ENCODE data around the gene RNPEP.
A peak's percentile ranks its signal among the peaks of the same experiment; 100 is the strongest.
"Not testable (repeated sequence)": the region's sequence is repeated elsewhere in the genome, so short reads cannot be mapped to it uniquely, and the experiment has no call there.

The RNPEP gene

DNA sequence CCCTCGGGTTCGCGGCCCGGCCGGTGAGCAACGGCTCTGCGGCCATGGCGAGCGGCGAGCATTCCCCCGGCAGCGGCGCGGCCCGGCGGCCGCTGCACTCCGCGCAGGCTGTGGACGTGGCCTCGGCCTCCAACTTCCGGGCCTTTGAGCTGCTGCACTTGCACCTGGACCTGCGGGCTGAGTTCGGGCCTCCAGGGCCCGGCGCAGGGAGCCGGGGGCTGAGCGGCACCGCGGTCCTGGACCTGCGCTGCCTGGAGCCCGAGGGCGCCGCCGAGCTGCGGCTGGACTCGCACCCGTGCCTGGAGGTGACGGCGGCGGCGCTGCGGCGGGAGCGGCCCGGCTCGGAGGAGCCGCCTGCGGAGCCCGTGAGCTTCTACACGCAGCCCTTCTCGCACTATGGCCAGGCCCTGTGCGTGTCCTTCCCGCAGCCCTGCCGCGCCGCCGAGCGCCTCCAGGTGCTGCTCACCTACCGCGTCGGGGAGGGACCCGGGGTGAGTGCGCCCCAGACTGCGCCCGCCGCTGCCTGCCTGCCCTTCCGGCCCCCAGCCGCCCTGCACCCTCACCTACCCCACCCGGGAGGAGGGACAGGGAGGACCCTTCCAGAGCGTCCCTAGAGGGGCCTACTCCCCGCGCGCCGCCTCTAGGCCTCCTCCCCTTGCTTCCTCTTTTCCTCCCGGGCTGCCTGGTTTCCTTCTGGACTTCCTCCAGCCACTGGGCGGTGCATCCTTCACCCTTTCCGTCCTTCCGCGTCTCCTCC is at the start of gene RNPEP:
TSS of gene RNPEP (plus strand) at position 26 of the 757 bp plus-strand sequence. CDS start at position 45, 19 bp downstream.
- peak; percentile 8 to 47 (median 20) for DNase-seq (ENCODE audit: low read depth in 3 of 3)

DNA sequence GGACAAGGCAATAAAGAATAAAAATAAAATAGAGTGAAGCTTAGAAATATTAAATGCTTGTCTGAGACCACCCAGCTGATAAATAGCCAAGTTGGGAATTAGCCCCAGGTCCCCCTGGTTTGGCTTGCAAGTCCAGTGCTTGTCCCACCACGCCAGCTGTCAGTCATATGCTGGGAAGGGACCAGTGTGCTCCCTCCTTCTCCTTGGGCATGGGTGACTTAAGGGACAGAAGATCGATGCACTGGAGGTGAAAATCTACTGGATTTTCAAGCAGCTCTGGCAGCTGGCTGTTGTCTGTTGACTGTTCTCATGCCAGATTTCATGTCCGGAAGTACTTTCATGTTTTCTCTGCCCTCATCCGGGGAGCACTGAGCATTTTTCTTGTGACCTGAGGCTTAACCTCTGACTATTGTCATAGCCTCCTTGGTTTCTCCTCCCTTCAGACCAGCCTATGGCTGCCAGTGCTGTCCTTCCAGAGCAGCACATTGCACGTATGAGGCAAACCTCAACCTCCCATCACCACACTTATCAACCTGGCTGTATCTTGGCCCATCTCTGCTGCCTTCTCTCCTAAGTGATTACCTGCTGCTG is 48.5 kb upstream of the RNPEP start:
- DNase-seq (ENCODE audit: low read depth in 3 of 3) = no peak

- DNase-seq (ENCODE audit: low read depth in 3 of 3) = no peak
Observed at GRCh38 chr1:201937624-201938213, 44.7 kb upstream of the RNPEP start.

DNA sequence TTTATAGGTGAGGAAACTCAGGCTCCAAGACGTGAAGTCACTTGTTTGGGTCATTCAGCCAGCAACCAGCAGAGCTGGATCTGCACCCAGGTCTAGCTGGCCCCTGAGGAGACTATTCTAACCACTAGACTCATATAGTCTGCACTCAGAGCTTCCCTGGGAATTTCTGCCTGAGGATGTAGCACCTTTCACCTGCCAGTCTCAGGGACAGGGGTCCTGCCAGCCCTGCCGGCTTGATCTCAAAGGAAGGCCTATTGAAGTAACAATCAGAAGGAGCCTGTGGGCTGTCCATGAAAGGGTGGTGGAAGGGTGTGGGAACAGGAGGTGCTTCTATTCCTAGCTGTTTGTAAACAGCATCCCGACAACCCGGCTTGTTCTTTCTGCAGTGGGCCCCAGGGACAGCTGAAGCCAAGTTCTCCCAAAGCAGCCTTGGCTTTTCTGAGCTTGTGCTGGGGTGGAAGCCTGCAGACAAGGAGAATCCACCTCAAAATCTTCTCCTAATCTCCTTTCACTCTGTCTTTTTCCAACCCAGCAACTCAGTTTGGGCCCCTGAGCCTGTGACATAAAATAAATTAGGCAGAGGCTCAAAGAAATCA is 43.9 kb upstream of the RNPEP start:
- DNase-seq (ENCODE audit: low read depth in 3 of 3) = no peak

GRCh38 chr1:201939148-201939547 is 43.3 kb upstream of the RNPEP start:
- DNase-seq (ENCODE audit: low read depth in 3 of 3) = no peak

GRCh38 chr1:201939574-201939973 is 42.9 kb upstream of the RNPEP start:
- DNase-seq (ENCODE audit: low read depth in 3 of 3) = no peak

DNA sequence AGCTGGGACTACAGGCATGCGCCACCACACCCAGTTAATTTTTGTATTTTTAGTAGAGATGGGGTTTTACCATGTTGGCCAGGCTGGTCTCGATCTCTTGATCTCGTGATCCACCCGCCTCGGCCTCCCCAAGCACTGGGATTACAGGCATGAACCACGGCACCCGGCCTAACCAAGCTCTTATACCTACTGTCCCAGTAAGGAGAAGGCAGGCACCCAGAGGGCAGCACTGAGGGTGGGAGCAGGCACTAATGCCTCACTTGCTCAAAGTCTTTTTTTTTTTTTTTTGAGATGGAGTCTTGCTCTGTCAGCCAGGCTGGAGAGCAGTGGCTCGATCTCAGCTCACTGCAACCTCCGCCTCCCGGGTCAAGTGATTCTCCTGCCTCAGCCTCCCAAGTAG is 42.1 kb upstream of the RNPEP start:
- not testable (repeated sequence) for DNase-seq (ENCODE audit: low read depth in 3 of 3)

DNA sequence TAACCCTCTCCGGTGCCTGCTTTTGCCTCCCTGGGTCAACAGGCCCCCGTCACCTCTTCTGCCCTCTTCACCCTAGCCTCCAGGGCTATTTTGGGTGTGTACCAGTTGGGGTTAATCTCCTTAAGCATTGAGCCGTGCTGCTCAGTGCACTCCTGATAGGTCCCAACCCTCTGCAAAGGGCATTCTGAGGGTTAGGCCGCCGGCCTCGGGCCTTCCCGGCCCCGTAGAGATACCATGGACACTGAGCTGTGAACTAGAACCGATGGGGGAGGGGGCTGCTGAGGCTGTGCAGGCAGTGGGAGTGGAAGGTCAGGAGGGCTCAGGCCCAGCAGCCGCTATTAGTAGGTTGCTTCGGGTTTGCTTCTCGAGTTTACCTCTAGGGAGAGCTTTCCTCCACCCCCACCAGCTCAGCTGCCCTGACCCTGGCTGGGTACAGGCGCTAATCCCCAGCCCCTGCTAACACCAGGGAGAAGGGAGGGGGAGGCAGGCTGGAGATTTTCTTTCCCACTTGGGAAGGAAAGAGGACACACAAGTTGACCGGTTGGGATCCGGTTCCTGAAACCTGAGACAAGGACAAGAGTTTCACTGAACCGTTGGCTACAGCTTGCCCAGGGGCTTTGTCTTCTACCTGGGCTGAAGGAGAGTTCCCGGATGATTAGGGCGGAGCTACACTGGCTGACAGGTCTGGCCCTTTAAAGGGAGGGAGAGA is 40.9 kb upstream of the RNPEP start:
- no peak for DNase-seq (ENCODE audit: low read depth in 3 of 3)

DNA sequence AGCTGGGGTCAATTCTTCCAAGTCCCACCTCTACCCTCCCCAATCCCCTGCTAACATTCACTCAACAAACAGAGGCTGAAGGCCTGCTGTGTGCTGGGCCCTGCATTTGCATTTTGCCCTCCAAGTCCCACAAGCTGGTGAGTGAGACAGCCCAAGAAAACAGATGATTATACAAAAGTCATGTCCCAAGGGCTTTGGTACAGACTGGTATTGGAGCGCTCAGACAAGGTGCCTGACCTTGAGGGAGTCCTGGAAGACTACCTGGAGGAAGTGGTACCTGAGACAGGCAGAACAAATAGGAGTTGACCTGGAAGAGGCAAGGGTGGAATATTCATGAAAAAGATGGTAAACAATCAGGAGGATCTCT is 40.3 kb upstream of the RNPEP start:
- no peak for DNase-seq (ENCODE audit: low read depth in 3 of 3)

DNA sequence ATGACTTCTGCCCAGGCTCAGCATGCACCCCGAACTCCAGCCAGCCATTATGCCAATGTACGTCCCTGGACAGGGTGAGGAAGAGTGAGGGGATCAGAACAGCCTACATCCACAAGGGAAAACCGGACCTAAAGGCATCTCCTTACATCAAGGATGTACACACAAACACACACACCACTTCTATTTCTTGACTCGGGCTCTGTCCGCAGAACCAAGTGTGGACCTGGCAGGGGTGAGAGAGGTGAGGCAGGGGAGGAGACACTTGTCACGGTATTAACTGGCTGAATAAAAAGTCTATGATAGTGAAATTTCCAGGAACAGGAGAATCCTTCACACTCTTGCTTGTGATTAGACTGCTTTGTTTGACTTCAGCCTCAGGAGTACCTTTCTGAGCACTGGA is 38.4 kb upstream of the RNPEP start:
- no peak for DNase-seq (ENCODE audit: low read depth in 3 of 3)

GRCh38 chr1:201944639-201945038 is 37.8 kb upstream of the RNPEP start:
- no peak for DNase-seq (ENCODE audit: low read depth in 3 of 3)

DNA sequence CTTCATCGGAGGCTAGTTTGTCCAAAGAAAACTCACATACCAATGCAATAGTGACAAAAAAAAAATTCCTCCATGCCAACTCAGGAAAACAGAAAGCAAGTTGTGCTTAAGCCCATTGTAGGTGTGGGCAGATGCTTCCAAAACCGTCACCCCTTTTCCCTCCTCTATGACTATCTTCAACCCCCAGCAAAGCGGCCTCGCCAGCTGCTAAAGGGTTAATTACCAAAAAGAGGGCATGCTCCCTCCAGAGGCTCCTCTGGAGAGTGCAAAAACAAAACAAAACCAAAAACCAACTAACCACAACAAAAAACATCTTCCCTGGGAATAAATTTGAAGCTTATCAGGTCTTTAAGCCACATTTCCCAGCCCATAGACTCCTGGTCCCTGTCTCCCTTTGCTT is 37.3 kb upstream of the RNPEP start:
- no peak for DNase-seq (ENCODE audit: low read depth in 3 of 3)

DNA sequence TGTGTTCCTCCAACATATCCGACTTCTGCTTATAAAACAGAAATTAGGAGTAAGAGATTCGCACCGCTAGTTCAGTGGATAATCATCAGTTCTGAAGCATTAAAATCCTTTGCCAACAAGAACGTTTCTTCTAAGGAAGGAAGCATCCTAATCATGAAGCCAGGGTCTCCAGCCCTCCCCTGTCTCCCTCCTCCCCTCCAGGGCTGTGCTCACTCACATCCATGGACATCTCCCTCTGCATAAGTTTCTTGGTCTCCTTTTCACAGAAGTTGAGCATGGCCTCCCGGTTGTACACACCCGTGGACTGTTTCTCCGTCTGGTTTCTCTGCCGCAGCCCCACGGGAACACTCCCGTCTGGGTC is 36.6 kb upstream of the RNPEP start:
- DNase-seq (ENCODE audit: low read depth in 3 of 3) = no peak

- no peak for DNase-seq (ENCODE audit: low read depth in 3 of 3)
Observed at GRCh38 chr1:201946224-201946908, 36.1 kb upstream of the RNPEP start, which contains the start of gene LMOD1. TSS of gene LMOD1 (minus strand) at chr1:201946548. CDS start at chr1:201946340, 208 bp downstream.

- no peak for DNase-seq (ENCODE audit: low read depth in 3 of 3)
Observed at GRCh38 chr1:201947697-201948008, 34.8 kb upstream of the RNPEP start.

- DNase-seq (ENCODE audit: low read depth in 3 of 3) = no peak
Observed at GRCh38 chr1:201949491-201949890, 33.0 kb upstream of the RNPEP start.

DNA sequence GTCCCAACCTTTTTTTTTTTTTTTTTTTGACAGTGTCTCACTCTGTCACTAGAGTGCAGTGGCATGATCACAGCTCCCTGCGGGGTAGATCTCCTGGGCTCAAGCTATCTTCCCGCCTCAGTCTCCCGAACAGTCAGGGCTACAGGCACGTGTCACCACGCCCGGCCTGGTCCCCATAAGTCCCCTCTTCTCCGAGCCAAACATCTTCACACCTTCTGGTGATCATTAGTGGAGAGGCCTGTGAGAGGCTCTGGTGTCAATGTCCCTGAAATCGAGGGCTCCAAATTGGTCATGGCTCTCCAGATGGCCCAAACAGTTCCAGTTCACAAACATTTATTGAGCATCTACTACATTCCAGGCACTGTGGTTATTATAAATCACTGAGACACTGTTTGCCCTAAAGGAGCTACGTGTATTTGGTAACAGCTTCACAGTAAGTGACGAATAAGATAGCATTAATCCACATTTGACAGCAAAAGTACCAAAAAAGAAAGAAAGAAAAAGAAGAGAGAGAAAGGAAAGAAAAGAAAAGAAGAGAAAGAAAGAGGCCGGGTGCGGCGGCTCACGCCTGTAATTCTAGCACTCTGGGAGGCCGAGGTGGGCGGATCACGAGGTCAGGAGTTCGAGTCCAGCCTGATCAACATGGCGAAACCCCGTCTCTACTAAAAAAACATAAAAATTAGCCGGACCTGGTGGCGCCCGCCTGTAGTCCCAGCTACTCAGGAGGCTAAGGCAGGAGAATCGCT is 28.0 kb upstream of the RNPEP start:
- no peak for DNase-seq (ENCODE audit: low read depth in 3 of 3)

DNA sequence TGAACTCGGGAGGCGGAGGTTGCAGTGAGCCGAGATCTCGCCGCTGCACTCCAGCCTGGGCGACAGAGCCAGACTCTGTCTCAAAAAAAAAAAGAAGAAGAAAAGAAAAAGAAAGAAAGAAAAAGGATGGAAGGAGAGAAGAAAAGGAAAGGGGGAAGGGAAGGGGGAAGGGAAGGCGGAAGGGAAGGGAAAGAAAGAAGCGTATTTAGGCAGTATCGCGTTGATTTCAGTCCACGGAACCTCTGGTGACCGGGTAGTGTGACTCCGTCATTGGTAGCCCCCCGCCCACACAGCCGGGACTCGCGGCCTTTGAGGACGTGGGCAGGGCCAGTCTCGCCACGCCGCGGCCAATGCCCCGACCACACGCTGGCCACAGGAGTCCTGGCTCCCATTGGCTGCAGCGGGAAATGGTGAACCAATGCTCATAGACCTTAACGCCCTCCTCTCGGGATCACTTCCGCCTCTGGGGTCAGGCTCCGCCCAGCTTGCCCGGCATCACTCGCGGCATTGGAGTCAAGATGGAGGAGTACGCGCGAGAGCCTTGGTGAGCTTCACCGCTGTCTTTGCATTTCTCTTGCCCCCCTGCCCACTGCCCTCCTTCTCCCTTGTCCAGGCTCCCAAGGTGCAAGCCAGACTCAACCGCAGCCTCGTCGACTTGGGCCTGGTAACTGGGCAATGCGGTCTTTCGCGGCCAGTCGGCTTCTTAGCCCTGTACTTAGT is 27.3 kb upstream of the RNPEP start, which contains the start of gene TIMM17A:
TSS of gene TIMM17A (plus strand) at position 495 of the 720 bp plus-strand sequence. CDS start at position 519, 24 bp downstream.
- peak; percentile 85 to 95 (median 88) for DNase-seq (ENCODE audit: low read depth in 3 of 3)

DNA sequence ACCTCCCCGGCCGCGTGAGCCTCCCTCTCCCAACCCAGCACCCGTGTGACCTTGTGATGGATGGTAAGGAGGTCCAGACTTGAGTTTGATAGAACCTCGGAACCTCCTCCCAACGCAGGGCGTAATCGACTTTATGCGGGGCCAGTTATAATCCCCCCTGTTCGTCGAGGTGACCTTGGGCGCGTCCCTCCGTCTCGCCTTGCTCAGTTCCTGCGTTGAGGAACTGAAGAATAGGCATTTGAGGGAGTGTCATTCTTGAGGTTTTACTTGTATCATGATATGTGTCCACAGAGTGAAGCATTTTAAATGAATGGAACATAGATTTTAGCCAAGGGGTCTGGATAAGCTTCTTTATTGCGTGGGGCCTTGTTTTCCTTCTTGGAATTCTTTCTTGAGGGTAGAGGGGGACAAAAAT is 26.7 kb upstream of the RNPEP start:
- no peak for DNase-seq (ENCODE audit: low read depth in 3 of 3)

DNA sequence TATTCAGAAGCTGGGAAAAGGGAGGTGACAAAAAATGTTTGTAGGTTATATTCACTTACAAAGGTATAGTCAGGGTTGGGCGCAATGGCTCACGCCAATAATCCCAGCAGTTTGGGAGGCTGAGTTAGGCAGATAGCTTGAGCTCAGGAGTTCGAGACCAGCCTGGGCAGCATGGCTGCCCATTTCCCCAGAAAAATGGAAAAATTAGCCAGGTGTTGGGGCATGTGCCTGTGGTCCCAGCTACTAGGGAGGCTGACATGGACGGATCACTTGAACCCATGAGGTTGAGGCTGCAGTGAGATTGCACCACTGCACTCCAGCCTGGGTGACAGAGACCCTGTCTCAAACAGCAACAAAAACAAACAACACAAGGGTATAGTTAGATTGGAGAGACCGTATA is 24.1 kb upstream of the RNPEP start:
- no peak for DNase-seq (ENCODE audit: low read depth in 3 of 3)
